H9 (cell line): Measurements from ENCODE around the gene RAI2. TPM values are rescaled to one million over a fixed set of nuclear protein-coding genes. Genes with fewer than 3 reads are reported as not detected.

Experiments used
- DNase-seq: peaks from one replicate; pipeline ENCODE4 v3.0.0-alpha.2; 2017
- H2AFZ ChIP-seq: one replicate; pipeline ENCODE4 v1.6.1; 2013; ENCODE audit warnings: mild to moderate bottlenecking, low read length, control low read depth, moderate library complexity
- H2AK5ac ChIP-seq: 2 replicates; pipeline ENCODE4 v1.6.1; 2013; ENCODE audit warnings: low read length, control low read depth, mixed read lengths; ENCODE audit not compliant: insufficient read length
- H2BK120ac ChIP-seq: one replicate; pipeline ENCODE4 v1.6.1; 2013; ENCODE audit warnings: low read depth, mild to moderate bottlenecking, low read length, control low read depth, inconsistent platforms; ENCODE audit not compliant: poor library complexity, severe bottlenecking
- H2BK12ac ChIP-seq: 2 replicates; pipeline ENCODE4 v1.6.1; 2013; ENCODE audit warnings: low read length, control low read depth, mixed read lengths, low read depth; ENCODE audit not compliant: insufficient read length
- H2BK15ac ChIP-seq: 2 replicates; pipeline ENCODE4 v1.6.1; 2013; ENCODE audit warnings: low read depth, low read length, control low read depth
- H2BK20ac ChIP-seq: one replicate; pipeline ENCODE4 v1.6.1; 2013; ENCODE audit warnings: low read depth, mild to moderate bottlenecking, low read length, control low read depth, inconsistent platforms; ENCODE audit not compliant: poor library complexity, severe bottlenecking
- H2BK5ac ChIP-seq: 2 replicates; pipeline ENCODE4 v1.6.1; 2013; ENCODE audit warnings: low read length, control low read depth, mixed read lengths; ENCODE audit not compliant: insufficient read length
- H3K14ac ChIP-seq: 2 replicates; pipeline ENCODE4 v1.6.1; 2013; ENCODE audit warnings: low read length, control low read depth; ENCODE audit not compliant: insufficient read depth
- H3K18ac ChIP-seq: 2 replicates; pipeline ENCODE4 v1.6.1; 2013; ENCODE audit warnings: low read depth, mild to moderate bottlenecking, mixed read lengths, low read length, control low read depth; ENCODE audit not compliant: insufficient read length
- H3K23ac ChIP-seq: 2 replicates; pipeline ENCODE4 v1.6.1; 2013; ENCODE audit warnings: low read length, control low read depth, mixed read lengths, low read depth; ENCODE audit not compliant: insufficient read length
- H3K23me2 ChIP-seq: 2 replicates; pipeline ENCODE4 v1.6.1; 2013; ENCODE audit warnings: low read depth, mild to moderate bottlenecking, mixed read lengths, low read length, control low read depth; ENCODE audit not compliant: insufficient read length, poor library complexity, severe bottlenecking
- H3K27ac ChIP-seq: 2 replicates; pipeline ENCODE4 v1.5.1; 2013; ENCODE audit warnings: low read length, control low read depth, mixed read lengths, low read depth; ENCODE audit not compliant: insufficient read length
- H3K27me3 ChIP-seq: 2 replicates; pipeline ENCODE4 v1.6.1; 2013; ENCODE audit warnings: low read length, control low read depth, inconsistent platforms; ENCODE audit not compliant: insufficient read depth
- H3K4ac ChIP-seq: 2 replicates; pipeline ENCODE4 v1.6.1; 2013; ENCODE audit warnings: low read depth, mild to moderate bottlenecking, control low read depth, inconsistent platforms, low read length, moderate library complexity
- H3K4me1 ChIP-seq: 2 replicates; pipeline ENCODE4 v1.6.1; 2013; ENCODE audit warnings: low read length, control low read depth, inconsistent platforms; ENCODE audit not compliant: insufficient read depth
- H3K4me2 ChIP-seq: 2 replicates; pipeline ENCODE4 v1.6.1; 2013; ENCODE audit warnings: low read length, control low read depth, mixed read lengths; ENCODE audit not compliant: insufficient read length, insufficient read depth
- H3K56ac ChIP-seq: 2 replicates; pipeline ENCODE4 v1.6.1; 2013; ENCODE audit warnings: low read depth, mild to moderate bottlenecking, mixed read lengths, low read length, control low read depth; ENCODE audit not compliant: insufficient read length
- H3K79me1 ChIP-seq: 2 replicates; pipeline ENCODE4 v1.6.1; 2013; ENCODE audit warnings: low read depth, mild to moderate bottlenecking, moderate library complexity, low read length, control low read depth, inconsistent platforms; ENCODE audit not compliant: insufficient read depth, poor library complexity, severe bottlenecking
- H3K79me2 ChIP-seq: 2 replicates; pipeline ENCODE4 v1.6.1; 2013; ENCODE audit warnings: low read length, control low read depth, inconsistent platforms; ENCODE audit not compliant: insufficient read depth
- H3K9ac ChIP-seq: 2 replicates; pipeline ENCODE4 v1.6.1; 2013; ENCODE audit warnings: low read length, control low read depth, mixed read lengths; ENCODE audit not compliant: insufficient read length; ENCODE audit errors: extremely low read depth
- H3K9me3 ChIP-seq: one replicate; pipeline ENCODE4 v1.6.1; 2013; ENCODE audit warnings: low read depth, low read length, inconsistent platforms; ENCODE audit not compliant: control insufficient read depth
- H3T11ph ChIP-seq: one replicate; pipeline ENCODE4 v1.6.1; 2013; ENCODE audit warnings: mild to moderate bottlenecking, low read length, control low read depth, inconsistent platforms
- H4K20me1 ChIP-seq: one replicate; pipeline ENCODE4 v1.6.1; 2013; ENCODE audit not compliant: control insufficient read depth, insufficient read length, insufficient read depth
- H4K5ac ChIP-seq: 2 replicates; pipeline ENCODE4 v1.6.1; 2013; ENCODE audit warnings: low read depth, mild to moderate bottlenecking, mixed read lengths, low read length, control low read depth; ENCODE audit not compliant: insufficient read length
- H4K8ac ChIP-seq: replicated peaks from 2 replicates; pipeline ENCODE4 v1.6.1; 2013; ENCODE audit warnings: low read length, control low read depth, mixed read lengths, low read depth; ENCODE audit not compliant: insufficient read length
- H4K91ac ChIP-seq: 2 replicates; pipeline ENCODE4 v1.6.1; 2013; ENCODE audit warnings: low read depth, mild to moderate bottlenecking, moderate library complexity, mixed read lengths, low read length, control low read depth; ENCODE audit not compliant: insufficient read length
- H3K27ac Mint-ChIP-seq, 3 experiments: 2 replicates in 2 of 3; 3 replicates in 1 of 3; pipeline ENCODE4 v1.8.0; 2020 to 2021; ENCODE audit warnings: mixed read lengths in 3 of 3, mild to moderate bottlenecking in 1 of 3, moderate library complexity in 1 of 3
- H3K27me3 Mint-ChIP-seq: 2 replicates; pipeline ENCODE4 v1.8.0; 2021; ENCODE audit warnings: low read depth, mild to moderate bottlenecking, moderate library complexity, mixed read lengths
- H3K36me3 Mint-ChIP-seq, 3 experiments: 2 replicates in 2 of 3; 3 replicates in 1 of 3; pipeline ENCODE4 v1.8.0; 2020 to 2021; ENCODE audit warnings: low read depth in 3 of 3, mixed read lengths in 3 of 3; ENCODE audit not compliant: insufficient read depth in 1 of 3
- H3K4me1 Mint-ChIP-seq, 2 experiments: 2 replicates each; pipeline ENCODE4 v1.8.0; 2020; ENCODE audit warnings: mixed read lengths in 2 of 2
- H3K4me3 Mint-ChIP-seq, 2 experiments: 2 replicates in 1 of 2; 3 replicates in 1 of 2; pipeline ENCODE4 v1.8.0; 2020 to 2021; ENCODE audit warnings: mild to moderate bottlenecking in 2 of 2, mixed read lengths in 2 of 2, moderate library complexity in 1 of 2
- H3K9me3 Mint-ChIP-seq, 2 experiments: 2 replicates in 1 of 2; 3 replicates in 1 of 2; pipeline ENCODE4 v1.8.0; 2020; ENCODE audit warnings: mild to moderate bottlenecking in 2 of 2, mixed read lengths in 2 of 2, moderate library complexity in 1 of 2
- WGBS: extraction: QIAGEN DNeasy Blood & Tissue Kit; methylation state at CpG from one replicate; pipeline ENCODE4 v1.1.7; 2013; ENCODE audit warnings: missing lambda C conversion rate, low lambda C conversion rate, mixed read lengths; ENCODE audit not compliant: insufficient read length; ENCODE audit errors: extremely low coverage; 5-methylcytosine and 5-hydroxymethylcytosine counted together
- total RNA-seq: library from RNA; stranded (reverse); gene quantifications from 2 replicates; pipeline ENCODE4 v1.2.1, GENCODE V29; 2021
- TF ChIP-seq, protein P1 (sequence below): fragments of 200-600 bp; sonication (generic); conservative IDR thresholded peaks from 3 replicates; pipeline ENCODE4 v1.8.0; 2021; ENCODE audit warnings: antibody characterized with exemption, mild to moderate bottlenecking

The RAI2 gene
- total RNA-seq, 1 experiment from 2014 or later = 0.72 TPM

DNA sequence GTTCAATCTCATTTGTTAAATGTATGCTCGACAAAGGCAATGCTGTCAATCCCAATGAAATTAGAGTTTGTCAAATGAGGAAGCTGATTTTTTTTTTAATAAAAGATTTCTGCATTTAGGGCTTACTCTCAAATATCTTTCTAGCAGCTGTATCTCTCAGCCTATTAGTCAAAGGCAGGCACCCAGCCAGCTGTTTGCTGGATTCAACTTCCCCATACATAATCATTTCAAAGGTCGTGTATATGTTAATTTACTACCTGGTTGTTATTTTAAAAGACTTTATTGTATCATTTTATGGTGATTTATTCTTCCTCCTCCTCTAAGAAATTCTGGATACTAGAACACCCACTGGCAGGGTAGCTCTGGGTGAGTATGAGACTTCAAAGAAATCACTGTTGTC is 27.1 kb downstream of the RAI2 start:
- Histone ChIP-seq H3K9me3 (peaks cover 7% of the 10 kb centered on the region), H2BK15ac (no peak overlapping the region), H3K14ac (no peak overlapping the region), H3T11ph (no peak overlapping the region), H2AK5ac (no peak overlapping the region), H3K18ac (no peak overlapping the region), H3K27ac (no peak overlapping the region), H3K9ac (no peak overlapping the region), H2BK120ac (no peak overlapping the region), H2BK12ac (no peak overlapping the region), H3K23ac (no peak overlapping the region), H3K79me2 (no peaks in the 10 kb centered on the region), H2BK5ac (no peak overlapping the region), H4K5ac (no peak overlapping the region), H3K4ac (no peak overlapping the region), H3K27me3 (no peaks in the 10 kb centered on the region), H3K23me2 (no peaks in the 10 kb centered on the region), H4K91ac (no peak overlapping the region), H2AFZ (no peak overlapping the region), H3K56ac (no peak overlapping the region), H4K20me1 (no peaks in the 10 kb centered on the region), H3K4me2 (no peak overlapping the region), H2BK20ac (no peak overlapping the region), H4K8ac (no peak overlapping the region), H3K4me1 (no peaks in the 10 kb centered on the region), H3K79me1 (no peaks in the 10 kb centered on the region)
- H3K27me3 Mint-ChIP-seq = peaks cover 14% of the 10 kb centered on the region
- WGBS = no CpG with 5 or more reads among the region's 2 CpGs
- no peak for DNase-seq
- H3K4me3 Mint-ChIP-seq = no peak overlapping the region
- H3K36me3 Mint-ChIP-seq = peaks cover 0 to 4% (median 0%) of the 10 kb centered on the region in 3 experiments; a peak in 3 of 7 replicates
- TF ChIP-seq, protein P1, sequence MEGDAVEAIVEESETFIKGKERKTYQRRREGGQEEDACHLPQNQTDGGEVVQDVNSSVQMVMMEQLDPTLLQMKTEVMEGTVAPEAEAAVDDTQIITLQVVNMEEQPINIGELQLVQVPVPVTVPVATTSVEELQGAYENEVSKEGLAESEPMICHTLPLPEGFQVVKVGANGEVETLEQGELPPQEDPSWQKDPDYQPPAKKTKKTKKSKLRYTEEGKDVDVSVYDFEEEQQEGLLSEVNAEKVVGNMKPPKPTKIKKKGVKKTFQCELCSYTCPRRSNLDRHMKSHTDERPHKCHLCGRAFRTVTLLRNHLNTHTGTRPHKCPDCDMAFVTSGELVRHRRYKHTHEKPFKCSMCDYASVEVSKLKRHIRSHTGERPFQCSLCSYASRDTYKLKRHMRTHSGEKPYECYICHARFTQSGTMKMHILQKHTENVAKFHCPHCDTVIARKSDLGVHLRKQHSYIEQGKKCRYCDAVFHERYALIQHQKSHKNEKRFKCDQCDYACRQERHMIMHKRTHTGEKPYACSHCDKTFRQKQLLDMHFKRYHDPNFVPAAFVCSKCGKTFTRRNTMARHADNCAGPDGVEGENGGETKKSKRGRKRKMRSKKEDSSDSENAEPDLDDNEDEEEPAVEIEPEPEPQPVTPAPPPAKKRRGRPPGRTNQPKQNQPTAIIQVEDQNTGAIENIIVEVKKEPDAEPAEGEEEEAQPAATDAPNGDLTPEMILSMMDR = no peak
- peaks cover 10 to 12% of the 10 kb centered on the region in 2 experiments for H3K4me1 Mint-ChIP-seq
- H3K9me3 Mint-ChIP-seq = peaks cover 55 to 61% of the 10 kb centered on the region in 2 experiments
- no peak overlapping the region for H3K27ac Mint-ChIP-seq
